ENCODE results near the gene LTBP1. TPM values are rescaled to one million over a fixed set of nuclear protein-coding genes. Genes with fewer than 3 reads are reported as not detected.

The LTBP1 gene
- total RNA-seq, 1 experiment from 2014 or later: 119 TPM

DNA sequence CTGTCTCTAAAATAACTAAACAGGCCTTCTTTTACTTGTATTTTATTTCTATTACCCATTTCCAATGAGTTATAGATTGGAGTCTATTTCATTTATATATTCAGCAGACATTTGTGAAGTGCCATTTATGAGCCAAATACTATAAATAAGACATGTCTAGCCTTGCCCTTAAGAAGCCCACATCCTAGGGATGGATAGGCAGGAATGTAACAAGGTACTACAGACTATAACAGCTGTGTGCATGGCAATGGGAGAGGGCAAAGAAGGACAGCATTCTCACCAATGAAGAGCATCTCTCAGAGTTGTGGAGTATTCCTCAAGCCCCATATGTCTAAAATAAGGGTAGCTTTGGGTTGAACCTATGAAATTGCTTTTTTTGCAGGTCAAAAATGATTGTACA lies 367.8 kb downstream of the LTBP1 start:
- H3K36me3 Mint-ChIP-seq (ENCODE audit: insufficient read depth, unreplicated experiment): peaks cover 45% of the 10 kb centered on the region
- ChIA-PET POLR2A (no interaction called here), CTCF (interaction anchor here (1.1 kb wide), 1 partner anchor 280 kb away, joined by 3 read pairs; no protein-coding TSS in a partner anchor)
- H3K4me1 Mint-ChIP-seq (ENCODE audit: insufficient read depth, unreplicated experiment): peaks cover 6% of the 10 kb centered on the region
- no peak for DNase-seq (ENCODE audit: unreplicated experiment)
- H3K4me3 Mint-ChIP-seq (ENCODE audit: unreplicated experiment): no peak overlapping the region
- BruUV-seq (replicated peaks): no TSS peak
- intact Hi-C loops (cut with micrococcal nuclease): no loop called here
- H3K27me3 Mint-ChIP-seq (ENCODE audit: insufficient read depth, unreplicated experiment): no peaks in the 10 kb centered on the region
- H3K9me3 Mint-ChIP-seq (ENCODE audit: unreplicated experiment): no peaks in the 10 kb centered on the region
- TF ChIP-seq, protein P1, sequence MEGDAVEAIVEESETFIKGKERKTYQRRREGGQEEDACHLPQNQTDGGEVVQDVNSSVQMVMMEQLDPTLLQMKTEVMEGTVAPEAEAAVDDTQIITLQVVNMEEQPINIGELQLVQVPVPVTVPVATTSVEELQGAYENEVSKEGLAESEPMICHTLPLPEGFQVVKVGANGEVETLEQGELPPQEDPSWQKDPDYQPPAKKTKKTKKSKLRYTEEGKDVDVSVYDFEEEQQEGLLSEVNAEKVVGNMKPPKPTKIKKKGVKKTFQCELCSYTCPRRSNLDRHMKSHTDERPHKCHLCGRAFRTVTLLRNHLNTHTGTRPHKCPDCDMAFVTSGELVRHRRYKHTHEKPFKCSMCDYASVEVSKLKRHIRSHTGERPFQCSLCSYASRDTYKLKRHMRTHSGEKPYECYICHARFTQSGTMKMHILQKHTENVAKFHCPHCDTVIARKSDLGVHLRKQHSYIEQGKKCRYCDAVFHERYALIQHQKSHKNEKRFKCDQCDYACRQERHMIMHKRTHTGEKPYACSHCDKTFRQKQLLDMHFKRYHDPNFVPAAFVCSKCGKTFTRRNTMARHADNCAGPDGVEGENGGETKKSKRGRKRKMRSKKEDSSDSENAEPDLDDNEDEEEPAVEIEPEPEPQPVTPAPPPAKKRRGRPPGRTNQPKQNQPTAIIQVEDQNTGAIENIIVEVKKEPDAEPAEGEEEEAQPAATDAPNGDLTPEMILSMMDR (IDR thresholded peaks at IDR 0.05; ENCODE audit: unreplicated experiment): no peak
- no peak overlapping the region for H3K27ac Mint-ChIP-seq (ENCODE audit: low read depth, unreplicated experiment)

DNA sequence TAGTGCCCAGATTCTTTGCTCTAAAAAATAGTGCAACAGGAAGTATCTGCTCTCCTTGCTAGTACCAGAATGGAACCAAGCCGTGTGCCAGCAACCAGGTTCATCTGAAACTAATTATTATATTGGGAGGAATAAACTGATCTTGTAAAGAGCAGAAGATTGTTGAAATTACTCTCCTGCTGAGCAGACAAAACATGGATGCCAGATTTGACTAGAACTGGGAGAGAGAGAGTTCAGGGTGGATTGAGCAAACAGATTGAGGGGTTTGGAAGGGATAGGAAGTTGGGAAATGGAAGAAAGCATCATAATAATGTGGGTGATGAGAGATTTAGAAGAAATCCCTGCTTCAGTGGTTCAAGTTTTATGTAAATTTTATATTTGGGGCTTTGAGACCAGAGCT lies 369.6 kb downstream of the LTBP1 start:
- no peak for DNase-seq (ENCODE audit: unreplicated experiment)
- BruUV-seq (replicated peaks): no TSS peak
- POLR2A ChIA-PET: interaction anchor here (0.8 to 0.9 kb wide), 2 partner anchors 10 to 24 kb away, joined by 3 read pairs; no protein-coding TSS in a partner anchor
- Mint-ChIP-seq H3K36me3 (ENCODE audit: insufficient read depth, unreplicated experiment) (peaks cover 52% of the 10 kb centered on the region), H3K27ac (ENCODE audit: low read depth, unreplicated experiment) (no peak overlapping the region), H3K4me3 (ENCODE audit: unreplicated experiment) (no peak overlapping the region), H3K9me3 (ENCODE audit: unreplicated experiment) (no peaks in the 10 kb centered on the region), H3K27me3 (ENCODE audit: insufficient read depth, unreplicated experiment) (no peaks in the 10 kb centered on the region), H3K4me1 (ENCODE audit: insufficient read depth, unreplicated experiment) (peaks cover 6% of the 10 kb centered on the region)
- intact Hi-C loops (cut with micrococcal nuclease): no loop called here
- CTCF ChIA-PET: interaction anchor here (0.6 to 1.5 kb wide), 3 partner anchors 9 to 267 kb away, joined by 3 to 4 read pairs (median 4); no protein-coding TSS in a partner anchor
- TF ChIP-seq, protein P1 (IDR thresholded peaks at IDR 0.05; ENCODE audit: unreplicated experiment): no peak

- Mint-ChIP-seq H3K4me1 (ENCODE audit: insufficient read depth, unreplicated experiment) (peaks cover 6% of the 10 kb centered on the region), H3K4me3 (ENCODE audit: unreplicated experiment) (no peak overlapping the region), H3K9me3 (ENCODE audit: unreplicated experiment) (no peaks in the 10 kb centered on the region), H3K27me3 (ENCODE audit: insufficient read depth, unreplicated experiment) (no peaks in the 10 kb centered on the region), H3K36me3 (ENCODE audit: insufficient read depth, unreplicated experiment) (peaks cover 45% of the 10 kb centered on the region), H3K27ac (ENCODE audit: low read depth, unreplicated experiment) (peak overlapping the region; percentile 35)
- ChIA-PET CTCF (interaction anchor here (0.6 to 1.5 kb wide), 2 partner anchors 222 to 266 kb away, joined by 3 read pairs; no protein-coding TSS in a partner anchor), POLR2A (interaction anchor here (1.7 kb wide), 1 partner anchor 9 kb away, joined by 5 read pairs; no protein-coding TSS in a partner anchor)
- intact Hi-C loops (cut with micrococcal nuclease): no loop called here
- no TSS peak for BruUV-seq (replicated peaks)
- DNase-seq (ENCODE audit: unreplicated experiment): no peak
- TF ChIP-seq, protein P1 (IDR thresholded peaks at IDR 0.05; ENCODE audit: unreplicated experiment): no peak
These were observed 370.7 kb downstream of the LTBP1 start for GRCh38 chr2:33317369-33318007.

DNA sequence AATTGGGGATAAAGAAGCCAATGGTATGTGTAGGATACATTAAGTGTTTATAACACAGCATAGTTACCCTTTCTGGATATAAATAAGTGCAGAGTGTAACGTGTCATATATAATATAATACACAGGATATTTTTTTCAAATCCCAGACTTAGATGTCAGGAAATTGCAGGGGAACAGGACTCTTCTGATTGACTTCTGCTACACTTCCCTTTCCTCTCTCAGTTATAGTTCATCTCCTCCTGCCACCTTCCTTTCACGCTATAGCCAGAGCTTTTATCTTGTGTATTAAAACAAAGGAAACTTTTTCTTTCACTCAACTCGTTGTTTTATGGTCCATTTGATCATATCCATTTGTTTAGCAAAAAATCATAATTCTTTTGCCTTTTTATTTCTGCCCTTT lies 371.7 kb downstream of the LTBP1 start:
- CTCF ChIA-PET: no interaction called here
- no peaks in the 10 kb centered on the region for H3K4me1 Mint-ChIP-seq (ENCODE audit: insufficient read depth, unreplicated experiment)
- no TSS peak for BruUV-seq (replicated peaks)

More for the DNA sequence above, 371.7 kb downstream of the LTBP1 start:
- Mint-ChIP-seq H3K9me3 (ENCODE audit: unreplicated experiment) (no peaks in the 10 kb centered on the region), H3K27me3 (ENCODE audit: insufficient read depth, unreplicated experiment) (no peaks in the 10 kb centered on the region), H3K36me3 (ENCODE audit: insufficient read depth, unreplicated experiment) (peaks cover 42% of the 10 kb centered on the region), H3K4me3 (ENCODE audit: unreplicated experiment) (no peak overlapping the region), H3K27ac (ENCODE audit: low read depth, unreplicated experiment) (no peak overlapping the region)
- intact Hi-C loops (cut with micrococcal nuclease): no loop called here
- no peak for DNase-seq (ENCODE audit: unreplicated experiment)
- POLR2A ChIA-PET: interaction anchor here (1.7 kb wide), 1 partner anchor 10 kb away, joined by 5 read pairs; no protein-coding TSS in a partner anchor
- TF ChIP-seq, protein P1 (IDR thresholded peaks at IDR 0.05; ENCODE audit: unreplicated experiment): no peak

Data from MCF 10A (cell line).